Skin of body (tissue), 2 donors: ENCODE data around the gene NT5DC2. TPM values are rescaled to one million over a fixed set of nuclear protein-coding genes. Genes with fewer than 3 reads are reported as not detected.

Experiments
- DNase-seq: peaks from one replicate; lab custom pipeline; 2025; lab: John Stamatoyannopoulos, UW
- total RNA-seq: library from RNA; depleted of rRNA; stranded (reverse); fragments of >200 nt; gene quantifications from one replicate; pipeline ENCODE4 v1.2.3, GENCODE V29; 2014

Gene NT5DC2
- 32.7 TPM for total RNA-seq

GRCh38 chr3:52533623-52534280 is at the start of gene NT5DC2:
NT5DC2 (minus strand) TSS chr3:52533857; CDS start chr3:52533737, 120 bp downstream.
- DNase-seq, result peak; percentile 51

GRCh38 chr3:52574056-52574965 is 40.7 kb upstream of the NT5DC2 start:
- no peak for DNase-seq

DNA sequence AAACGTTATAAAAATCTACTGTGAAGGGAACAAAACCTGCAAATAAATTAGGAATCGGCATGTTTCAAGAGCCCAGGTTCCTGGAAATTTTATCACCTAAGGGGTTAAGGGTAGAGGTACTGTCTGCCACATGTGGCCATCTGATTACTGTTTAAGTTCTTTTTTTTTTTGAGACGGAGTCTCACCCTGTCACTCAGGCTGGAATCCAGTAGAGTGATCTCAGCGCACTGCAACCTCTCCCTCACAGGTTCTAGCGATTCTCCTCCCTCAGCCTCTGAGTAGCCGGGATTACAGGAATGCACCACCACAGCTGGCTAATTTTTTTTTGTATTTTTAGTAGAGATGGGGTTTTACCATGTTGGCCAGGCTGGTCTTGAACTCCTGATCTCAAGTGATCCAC is 38.6 kb upstream of the NT5DC2 start:
- DNase-seq, result no peak

DNA sequence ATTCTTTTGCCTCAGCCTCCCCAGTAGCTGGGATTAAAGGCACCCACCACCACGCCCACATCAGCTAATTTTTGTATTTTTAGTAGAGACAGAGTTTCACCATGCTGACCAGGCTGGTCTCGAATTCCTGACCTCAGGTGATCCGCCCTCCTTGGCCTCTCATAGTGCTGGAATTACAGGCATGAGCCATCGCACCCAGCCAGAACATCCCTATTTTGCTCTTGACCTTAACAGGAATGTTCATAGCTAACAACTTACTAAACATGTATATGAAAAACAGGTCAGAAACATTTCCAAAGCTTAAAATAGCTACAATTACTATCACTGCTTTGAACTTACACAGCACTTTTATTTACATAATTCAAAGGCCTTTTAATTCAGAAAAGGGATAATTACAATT is 36.4 kb upstream of the NT5DC2 start:
- DNase-seq, result no peak

GRCh38 chr3:52568069-52568468 is 34.4 kb upstream of the NT5DC2 start:
- DNase-seq, result no peak

GRCh38 chr3:52563984-52564383 is 30.3 kb upstream of the NT5DC2 start:
- DNase-seq, result no peak

GRCh38 chr3:52561028-52561747 is 27.5 kb upstream of the NT5DC2 start:
- no peak for DNase-seq

DNA sequence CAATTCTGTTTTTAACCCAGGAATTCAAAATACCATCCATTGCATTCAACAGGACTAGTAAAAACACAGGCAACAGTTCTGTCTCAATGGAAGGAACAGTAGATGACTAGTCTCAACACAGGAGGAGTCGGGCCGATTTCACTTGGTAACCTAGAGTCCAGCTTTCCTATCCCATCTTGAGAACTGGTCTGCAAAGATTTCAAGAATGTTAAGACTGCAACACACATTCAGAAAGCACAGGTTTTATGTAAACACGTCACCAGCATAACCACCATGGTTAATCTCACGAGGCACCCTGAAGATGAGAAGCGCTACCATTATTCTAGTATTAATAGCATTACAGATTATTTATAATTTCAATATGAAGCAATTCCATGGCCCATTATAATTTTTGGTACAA is 24.8 kb upstream of the NT5DC2 start:
- DNase-seq, result no peak

DNA sequence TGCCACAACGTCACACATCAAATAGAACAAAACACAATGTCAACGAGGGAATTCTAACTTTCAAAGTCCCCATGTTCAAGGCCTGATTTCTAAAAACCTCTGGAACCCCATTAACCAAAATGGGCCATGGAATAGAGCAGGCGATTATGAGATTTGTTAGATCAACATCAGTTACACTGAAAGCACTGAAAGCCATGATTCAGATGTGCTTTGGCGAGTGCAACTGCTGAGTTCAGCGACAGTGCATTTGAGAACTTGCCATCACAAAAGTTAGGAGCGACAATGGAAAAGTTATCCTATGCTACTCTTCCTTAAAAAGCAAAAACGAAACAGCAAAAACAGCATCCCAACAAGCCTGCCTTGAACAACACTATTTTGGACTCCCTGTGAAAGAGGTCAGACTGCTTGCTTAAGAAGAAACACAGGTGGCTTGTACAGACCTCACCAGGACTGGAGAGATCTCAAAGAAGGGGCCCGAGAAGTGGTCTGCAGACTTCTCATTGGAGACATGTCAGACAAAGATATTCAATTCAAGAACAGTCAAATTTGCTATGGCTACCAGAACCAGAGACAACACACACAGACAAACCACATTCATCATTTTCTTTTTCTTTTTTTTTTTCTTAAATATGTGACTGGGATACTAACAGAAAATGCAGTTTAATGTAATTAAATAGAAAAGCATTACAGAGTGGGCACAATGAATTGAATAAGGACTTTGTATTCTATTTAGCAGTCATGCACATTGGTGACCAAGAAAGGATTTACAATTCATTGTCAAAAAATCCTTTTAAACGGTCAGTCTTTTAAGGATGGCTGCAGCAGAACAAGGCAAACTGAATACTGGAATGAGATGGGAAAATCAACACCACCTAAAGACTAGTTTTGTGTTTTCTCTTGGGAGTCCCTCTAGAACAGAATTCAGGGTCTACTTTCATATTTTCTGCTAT is 23.6 kb upstream of the NT5DC2 start:
- DNase-seq, result no peak

GRCh38 chr3:52555056-52555455 is 21.4 kb upstream of the NT5DC2 start:
- DNase-seq, result no peak

GRCh38 chr3:52554026-52554755 is 20.5 kb upstream of the NT5DC2 start:
- no peak for DNase-seq

DNA sequence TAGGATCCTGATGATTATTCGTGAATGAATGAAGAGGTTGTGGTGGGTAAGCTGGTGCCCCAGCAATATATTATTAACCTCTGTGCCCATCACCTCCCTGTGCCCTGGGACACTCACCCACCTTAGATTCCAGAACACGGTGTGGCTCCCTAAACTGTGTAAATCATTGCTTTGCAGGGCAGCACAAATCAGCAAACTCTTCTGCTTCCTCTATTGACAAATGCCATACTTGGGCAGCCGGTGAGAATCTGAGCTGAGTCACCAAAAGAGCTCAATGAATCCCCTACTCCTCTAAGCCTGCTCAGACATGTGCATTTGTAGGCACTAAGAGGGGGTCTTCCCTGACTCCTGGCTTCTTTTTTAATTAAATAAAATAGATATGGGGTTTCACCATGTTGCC is 18.4 kb upstream of the NT5DC2 start:
- no peak for DNase-seq

- no peak for DNase-seq
Observed at GRCh38 chr3:52551118-52551517, 17.5 kb upstream of the NT5DC2 start.

- no peak for DNase-seq
Observed at GRCh38 chr3:52547143-52547542, 13.5 kb upstream of the NT5DC2 start.

DNA sequence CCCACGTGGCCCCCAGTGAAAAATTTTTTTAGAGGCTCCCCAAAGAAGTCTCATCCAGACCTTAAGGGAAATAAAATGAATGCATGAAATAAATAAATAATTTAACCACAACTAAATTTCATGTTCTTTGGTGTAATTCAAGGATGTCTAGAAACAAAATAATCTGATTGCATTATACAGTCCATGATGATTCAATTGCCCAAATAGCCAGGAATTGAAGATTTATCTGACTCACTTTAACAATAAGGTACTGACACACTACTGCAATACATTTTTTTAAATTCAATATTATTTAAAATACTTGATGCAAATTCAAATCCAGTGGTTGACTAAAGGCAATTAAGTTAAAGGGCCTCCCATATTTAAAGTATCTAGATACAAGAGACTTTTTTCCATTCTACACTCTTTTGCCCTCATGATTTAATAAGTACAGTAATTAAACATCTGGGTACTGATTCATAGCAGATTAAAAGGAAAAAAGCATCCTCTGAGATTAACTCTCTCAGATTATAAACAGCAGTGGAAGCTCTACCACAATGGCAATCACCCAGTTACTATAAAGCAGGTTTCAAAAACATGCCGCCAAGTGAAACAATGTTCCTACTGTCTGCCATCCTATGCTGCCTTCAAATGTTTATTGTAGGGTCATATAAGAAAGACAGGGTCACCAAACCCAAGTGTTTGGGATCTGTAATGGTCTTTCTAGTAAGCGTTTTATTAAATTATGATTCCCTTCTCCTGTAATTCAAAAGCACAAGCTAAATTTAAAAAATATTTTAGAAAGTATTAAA is 12.6 kb upstream of the NT5DC2 start:
- DNase-seq, result no peak

DNA sequence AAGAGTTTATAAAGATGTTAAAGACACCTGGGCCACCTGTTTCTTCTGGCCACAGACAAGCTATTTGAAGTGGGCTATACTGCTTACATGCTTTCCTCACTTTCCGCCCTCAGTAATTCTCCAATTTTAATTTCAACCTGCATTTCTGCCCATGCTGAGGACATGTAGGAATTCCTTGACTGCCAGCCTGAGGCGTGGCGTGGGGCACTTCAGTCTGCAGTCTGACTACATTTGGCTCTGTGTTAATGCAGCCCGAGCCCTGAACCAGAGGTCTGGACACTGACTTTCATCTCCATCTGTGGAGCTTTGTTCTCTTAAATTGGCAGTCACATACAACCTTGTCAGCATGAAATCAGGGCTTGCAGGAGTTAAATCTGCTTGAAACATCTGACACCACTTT is 11.3 kb upstream of the NT5DC2 start:
- no peak for DNase-seq

- no peak for DNase-seq
Observed at GRCh38 chr3:52541050-52541449, 7.4 kb upstream of the NT5DC2 start.

DNA sequence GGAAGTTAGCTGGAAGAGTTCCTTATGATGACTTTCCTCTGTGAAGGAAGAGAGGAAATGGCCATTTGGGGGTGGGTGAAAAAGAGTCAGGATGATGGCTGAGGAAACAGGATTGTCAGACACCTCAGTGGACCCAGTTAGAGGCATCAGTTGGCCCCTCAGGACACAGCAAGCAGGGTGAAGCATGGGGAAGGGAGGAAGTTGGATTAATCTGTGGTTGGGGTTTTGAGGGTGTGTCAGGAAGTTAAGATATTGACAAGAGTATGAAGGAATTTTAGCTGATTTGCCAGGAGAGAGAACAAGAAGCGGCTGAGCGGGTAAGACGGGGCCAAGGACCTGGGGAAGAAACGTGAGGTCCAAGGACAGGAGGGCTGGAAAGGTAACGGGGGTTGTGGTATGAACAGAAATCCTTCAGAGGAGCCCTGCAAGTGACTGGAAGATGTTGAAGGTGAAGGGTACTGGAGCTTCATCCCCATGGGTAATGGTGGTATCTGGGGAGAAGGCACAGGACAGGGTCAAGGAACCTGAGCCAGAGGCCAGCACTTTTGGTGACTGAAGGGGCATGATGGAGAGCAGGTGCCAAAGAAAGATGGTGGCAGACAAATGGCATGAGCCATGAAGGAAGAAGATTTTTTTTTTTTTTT is 5.5 kb upstream of the NT5DC2 start:
- DNase-seq, result no peak
